Sigmoid colon (tissue), 7 donors: ENCODE measurements around the gene ZNF638. TPM values are rescaled to one million over a fixed set of nuclear protein-coding genes. Genes with fewer than 3 reads are reported as not detected.
A peak's percentile ranks its signal among the peaks of the same experiment; 100 is the strongest.

Experiments
- DNase-seq: peaks from one replicate; pipeline ENCODE4 v3.0.0-alpha.2; 2019
- H3K27ac ChIP-seq, 4 donors: fragments of 200-600 bp; sonication (generic); one replicate each; pipeline ENCODE4 v1.5.1; 2016 to 2019; ENCODE audit warnings: mild to moderate bottlenecking in 1 of 4
- H3K27me3 ChIP-seq, 3 donors: fragments of 200-600 bp; sonication (generic); one replicate each; pipeline ENCODE4 v1.5.1; 2019; ENCODE audit warnings: mild to moderate bottlenecking in 1 of 3
- H3K36me3 ChIP-seq, 4 donors: fragments of 200-600 bp; sonication (generic); one replicate each; pipeline ENCODE4 v1.5.1; 2016 to 2019
- H3K4me1 ChIP-seq, 4 donors: fragments of 200-600 bp; sonication (generic); one replicate each; pipeline ENCODE4 v1.5.1; 2017 to 2019
- H3K4me3 ChIP-seq, 4 donors: fragments of 200-600 bp; sonication (generic); one replicate each; pipeline ENCODE4 v1.5.1; 2017 to 2019; ENCODE audit warnings: mild to moderate bottlenecking in 2 of 4, moderate library complexity in 1 of 4
- H3K9me3 ChIP-seq, 4 donors: fragments of 200-600 bp in 3 of 4; sonication (generic) in 3 of 4; one replicate each; pipeline versions ENCODE4 v1.5.1 to v1.6.1; 2013 to 2019
- EP300 ChIP-seq, 4 donors: sonication (generic); formaldehyde crosslinking; IDR thresholded peaks; one replicate each; pipeline ENCODE4 v1.6.1; 2017; ENCODE audit warnings: antibody characterized with exemption in 4 of 4
- POLR2A ChIP-seq, 2 donors: fragments of 450-650 bp; IDR thresholded peaks; one replicate each; pipeline ENCODE4 v1.6.1; 2016; ENCODE audit warnings: antibody characterized with exemption in 2 of 2, mild to moderate bottlenecking in 2 of 2, moderate library complexity in 2 of 2
- POLR2AphosphoS5 ChIP-seq, 4 donors: sonication (generic); formaldehyde crosslinking; IDR thresholded peaks; one replicate each; pipeline ENCODE4 v1.6.1; 2017; ENCODE audit warnings: antibody characterized with exemption in 4 of 4
- WGBS, 2 donors: extraction: QIAGEN DNeasy Blood & Tissue Kit; methylation state at CpG; one replicate each; pipeline ENCODE4 v1.1.7; 2013; 5-methylcytosine and 5-hydroxymethylcytosine counted together
- intact Hi-C: fragments of 100-400 bp; cut with DNase I; formaldehyde crosslinking; loops from one replicate; pipeline ENCODE4 v1.15.1; 2023
- polyA plus RNA-seq, 3 donors: library from polyadenylated mRNA; stranded (reverse); fragments of 200-250 nt; gene quantifications; one replicate each; pipeline ENCODE4 v1.2.3, GENCODE V29; 2013
- total RNA-seq, 4 donors: library from RNA; depleted of rRNA; stranded (reverse); fragments of >200 nt; gene quantifications; one replicate each; pipeline ENCODE4 v1.1.0, GENCODE V29; 2016
- TF ChIP-seq, protein P1 (sequence below), 4 experiments: fragments of 450-650 bp in 3 of 4; fragments of 200-600 bp in 1 of 4; IDR thresholded peaks; one replicate each; pipeline ENCODE4 v1.5.1; 2016 to 2019; ENCODE audit warnings: antibody characterized with exemption in 4 of 4, mild to moderate bottlenecking in 3 of 4, moderate library complexity in 2 of 4
- donor health status: healthy with polysubstance abuse.
- donor health status: Bipolar disorder and iron deficiency.
- donor health status: healthy.

The ZNF638 gene
- total and polyA plus RNA-seq, 7 donors = 28.7 to 184 (median 161) TPM

GRCh38 chr2:71476495-71476894 is 144.9 kb downstream of the ZNF638 start:
- DNase-seq = no peak
- H3K4me1 ChIP-seq = peaks cover 0 to 1% (median 0%) of the 10 kb centered on the region in 4 donors
- no peaks in the 10 kb centered on the region for H3K27me3 ChIP-seq
- H3K4me3 ChIP-seq = no peak overlapping the region
- H3K36me3 ChIP-seq = no peaks in the 10 kb centered on the region
- no peaks in the 10 kb centered on the region for H3K9me3 ChIP-seq
- intact Hi-C loops = no loop called here
- no peak overlapping the region for H3K27ac ChIP-seq
- WGBS, 2 donors = 45 to 60% methylated on average over 1 of the region's 1 CpG
- TF ChIP-seq POLR2AphosphoS5 (IDR thresholded peaks at IDR 0.05) (no peak), POLR2A (IDR thresholded peaks at IDR 0.05) (no peak), EP300 (IDR thresholded peaks at IDR 0.05) (no peak)
- TF ChIP-seq, protein P1, sequence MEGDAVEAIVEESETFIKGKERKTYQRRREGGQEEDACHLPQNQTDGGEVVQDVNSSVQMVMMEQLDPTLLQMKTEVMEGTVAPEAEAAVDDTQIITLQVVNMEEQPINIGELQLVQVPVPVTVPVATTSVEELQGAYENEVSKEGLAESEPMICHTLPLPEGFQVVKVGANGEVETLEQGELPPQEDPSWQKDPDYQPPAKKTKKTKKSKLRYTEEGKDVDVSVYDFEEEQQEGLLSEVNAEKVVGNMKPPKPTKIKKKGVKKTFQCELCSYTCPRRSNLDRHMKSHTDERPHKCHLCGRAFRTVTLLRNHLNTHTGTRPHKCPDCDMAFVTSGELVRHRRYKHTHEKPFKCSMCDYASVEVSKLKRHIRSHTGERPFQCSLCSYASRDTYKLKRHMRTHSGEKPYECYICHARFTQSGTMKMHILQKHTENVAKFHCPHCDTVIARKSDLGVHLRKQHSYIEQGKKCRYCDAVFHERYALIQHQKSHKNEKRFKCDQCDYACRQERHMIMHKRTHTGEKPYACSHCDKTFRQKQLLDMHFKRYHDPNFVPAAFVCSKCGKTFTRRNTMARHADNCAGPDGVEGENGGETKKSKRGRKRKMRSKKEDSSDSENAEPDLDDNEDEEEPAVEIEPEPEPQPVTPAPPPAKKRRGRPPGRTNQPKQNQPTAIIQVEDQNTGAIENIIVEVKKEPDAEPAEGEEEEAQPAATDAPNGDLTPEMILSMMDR (IDR thresholded peaks at IDR 0.05) = no peak

DNA sequence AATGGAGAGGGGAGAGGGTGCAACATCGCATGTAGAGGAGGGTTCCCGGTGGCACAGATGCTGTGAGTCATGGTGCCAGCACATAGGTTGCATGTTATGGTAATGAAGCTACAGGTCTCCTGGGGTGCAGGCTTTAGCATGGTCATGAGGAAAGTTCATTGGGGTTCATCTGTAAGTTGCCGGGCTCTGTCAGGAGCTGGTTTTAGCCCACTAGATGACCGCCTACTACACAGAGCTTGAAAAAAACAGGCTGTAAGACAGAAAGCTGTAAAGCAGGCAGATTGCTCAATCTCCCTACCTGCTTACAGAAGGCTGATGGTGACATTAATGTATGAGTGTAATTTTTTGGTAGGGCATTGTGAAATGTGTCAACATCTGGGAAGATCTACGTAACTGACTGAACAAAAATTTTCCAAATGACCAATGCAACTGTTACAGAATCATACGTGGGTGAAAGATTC is 145.7 kb downstream of the ZNF638 start:
- Histone ChIP-seq H3K27ac (no peak overlapping the region), H3K36me3 (peaks cover 0 to 7% (median 3%) of the 10 kb centered on the region in 4 donors), H3K27me3 (no peaks in the 10 kb centered on the region), H3K4me1 (no peaks in the 10 kb centered on the region), H3K9me3 (no peaks in the 10 kb centered on the region), H3K4me3 (no peak overlapping the region)
- peak; percentile 50 for DNase-seq
- 76 to 84% methylated on average over 6 of the region's 6 CpGs for WGBS, 2 donors
- TF ChIP-seq EP300 (IDR thresholded peaks at IDR 0.05) = no peak
- TF ChIP-seq, protein P1 (IDR thresholded peaks at IDR 0.05) = no peak
- TF ChIP-seq POLR2A (IDR thresholded peaks at IDR 0.05) = no peak
- no peak for TF ChIP-seq POLR2AphosphoS5 (IDR thresholded peaks at IDR 0.05)
- intact Hi-C loops = no loop called here

DNA sequence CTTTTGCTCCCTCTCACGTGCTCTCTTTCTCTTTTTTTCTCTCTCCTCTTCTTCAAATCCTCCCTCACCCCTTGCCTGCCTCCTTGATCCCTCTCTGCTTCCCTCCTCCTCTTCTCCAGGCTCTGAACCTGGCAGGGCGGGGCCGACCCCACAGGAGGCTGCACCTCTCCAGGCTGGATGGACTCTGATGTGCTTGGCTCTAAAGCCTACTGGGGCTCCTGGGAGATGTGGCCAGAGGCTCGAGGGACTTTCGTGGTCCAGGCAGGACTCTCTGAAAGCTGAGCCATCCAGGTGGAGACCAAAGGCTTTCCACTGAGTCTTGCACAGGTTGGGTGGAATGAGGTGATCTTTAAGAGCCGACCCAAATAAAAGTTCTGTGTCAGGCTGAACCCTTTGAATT is 147.2 kb downstream of the ZNF638 start:
- no peaks in the 10 kb centered on the region for H3K9me3 ChIP-seq
- H3K4me3 ChIP-seq = no peak overlapping the region
- WGBS, 2 donors = 58 to 73% methylated on average over 6 of the region's 6 CpGs
- H3K4me1 ChIP-seq = no peaks in the 10 kb centered on the region
- TF ChIP-seq POLR2AphosphoS5 (IDR thresholded peaks at IDR 0.05) (no peak), POLR2A (IDR thresholded peaks at IDR 0.05) (no peak), EP300 (IDR thresholded peaks at IDR 0.05) (no peak)
- TF ChIP-seq, protein P1 (IDR thresholded peaks at IDR 0.05) = no peak
- peak; percentile 28 for DNase-seq
- peaks cover 0 to 18% (median 5%) of the 10 kb centered on the region in 4 donors for H3K36me3 ChIP-seq
- no peak overlapping the region for H3K27ac ChIP-seq
- no peaks in the 10 kb centered on the region for H3K27me3 ChIP-seq
- intact Hi-C loops = no loop called here

GRCh38 chr2:71479261-71479660 is 147.7 kb downstream of the ZNF638 start:
- TF ChIP-seq, protein P1 (IDR thresholded peaks at IDR 0.05) = no peak
- TF ChIP-seq EP300 (IDR thresholded peaks at IDR 0.05) (no peak), POLR2A (IDR thresholded peaks at IDR 0.05) (no peak), POLR2AphosphoS5 (IDR thresholded peaks at IDR 0.05) (no peak)
- WGBS, 2 donors = 87 to 89% methylated on average over 5 of the region's 5 CpGs
- no peaks in the 10 kb centered on the region for H3K4me1 ChIP-seq

DNA sequence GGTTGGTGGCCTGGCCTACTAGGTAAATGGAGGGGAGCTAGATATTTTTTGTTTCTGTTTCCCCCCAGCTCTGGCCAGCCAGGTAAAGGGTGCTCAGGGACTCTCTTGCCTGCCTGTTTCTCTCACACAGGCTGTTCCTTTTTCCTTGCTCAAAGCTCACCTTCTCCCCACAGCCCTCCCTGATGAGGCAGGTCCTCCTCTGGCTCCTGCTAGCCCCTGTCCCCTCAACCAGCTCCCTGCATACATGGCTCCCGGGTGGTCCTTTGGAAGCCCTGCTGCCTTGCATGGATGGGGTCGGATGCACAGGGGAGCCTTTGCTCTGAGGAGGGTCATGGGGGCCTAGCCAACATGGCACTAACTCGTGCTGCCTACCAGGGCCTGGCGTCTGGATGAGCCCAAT is 149.5 kb downstream of the ZNF638 start:
- Histone ChIP-seq H3K4me1 (no peaks in the 10 kb centered on the region), H3K27ac (no peak overlapping the region), H3K9me3 (no peaks in the 10 kb centered on the region), H3K4me3 (no peak overlapping the region), H3K27me3 (no peaks in the 10 kb centered on the region), H3K36me3 (peaks cover 0 to 18% (median 5%) of the 10 kb centered on the region in 4 donors)
- intact Hi-C loops = no loop called here
- 85% methylated on average over 4 of the region's 4 CpGs for WGBS, 2 donors
- TF ChIP-seq, protein P1 (IDR thresholded peaks at IDR 0.05) = no peak
- TF ChIP-seq POLR2A (IDR thresholded peaks at IDR 0.05) (no peak), EP300 (IDR thresholded peaks at IDR 0.05) (no peak), POLR2AphosphoS5 (IDR thresholded peaks at IDR 0.05) (no peak)
- DNase-seq = peak; percentile 54

More at GRCh38 chr2:71479261-71479660, 147.7 kb downstream of the ZNF638 start:
- intact Hi-C loops = no loop called here
- no peaks in the 10 kb centered on the region for H3K9me3 ChIP-seq
- peak; percentile 30 for DNase-seq
- H3K27me3 ChIP-seq = no peaks in the 10 kb centered on the region
- no peak overlapping the region for H3K27ac ChIP-seq
- peaks cover 0 to 18% (median 5%) of the 10 kb centered on the region in 4 donors for H3K36me3 ChIP-seq
- H3K4me3 ChIP-seq = no peak overlapping the region
